CD4-positive, alpha-beta T cell (primary cell): ENCODE measurements around the gene AK8. TPM values are rescaled to one million over a fixed set of nuclear protein-coding genes. Genes with fewer than 3 reads are reported as not detected.
"Not testable (repeated sequence)": the region's sequence is repeated elsewhere in the genome, so short reads cannot be mapped to it uniquely, and the experiment has no call there.

ENCODE experiments used
- ATAC-seq: fragments of 200-7000 bp; cut with Tn5 transposase; one replicate; pipeline ENCODE4 v1.10.0; 2022; ENCODE audit warnings: mild to moderate bottlenecking; ENCODE audit not compliant: poor library complexity
- CTCF ChIA-PET: fragments of 350-600 bp; sonication (Branson Sonifier 250); formaldehyde crosslinking; loops from one replicate; lab custom pipeline; 2021; ENCODE audit warnings: antibody characterized with exemption, inconsistent platforms; lab: Charles Lee
- POLR2A ChIA-PET: fragments of 350-600 bp; sonication (Branson Sonifier 250); formaldehyde crosslinking; loops from one replicate; lab custom pipeline; 2021; ENCODE audit warnings: antibody characterized with exemption, inconsistent platforms; lab: Charles Lee
- DNase-seq, 14 experiments: peaks; one replicate each; pipeline ENCODE4 v3.0.0-alpha.2; 2013 to 2020; ENCODE audit warnings: mixed read lengths in 2 of 14
- H3K27ac ChIP-seq, 2 donors: one replicate each; pipeline versions ENCODE4 v1.5.1 to v1.7.0; 2013; ENCODE audit warnings: low read length in 2 of 2, low read depth in 1 of 2, mild to moderate bottlenecking in 1 of 2
- H3K27me3 ChIP-seq, 2 experiments: 1 replicate in 1 of 2; 2 replicates in 1 of 2; pipeline versions ENCODE4 v1.6.1 to v1.7.0; 2013; ENCODE audit warnings: low read length in 2 of 2, control low read depth in 1 of 2, mild to moderate bottlenecking in 1 of 2, moderate library complexity in 1 of 2; ENCODE audit not compliant: insufficient read depth in 2 of 2, control insufficient read depth in 1 of 2
- H3K36me3 ChIP-seq: one replicate; pipeline ENCODE4 v1.6.1; 2013; ENCODE audit warnings: low read length, control low read depth; ENCODE audit not compliant: insufficient read depth
- H3K4me1 ChIP-seq: one replicate; pipeline ENCODE4 v1.6.1; 2013; ENCODE audit warnings: low read length, control low read depth; ENCODE audit not compliant: insufficient read depth
- H3K4me3 ChIP-seq: one replicate; pipeline ENCODE4 v1.5.1; 2013; ENCODE audit warnings: mild to moderate bottlenecking, low read length, moderate library complexity
- H3K9me3 ChIP-seq, 2 experiments: 1 replicate in 1 of 2; 2 replicates in 1 of 2; pipeline versions ENCODE4 v1.6.1 to v1.7.0; 2013; ENCODE audit warnings: low read length in 2 of 2, mild to moderate bottlenecking in 2 of 2, control low read depth in 1 of 2, moderate library complexity in 1 of 2; ENCODE audit not compliant: control insufficient read depth in 1 of 2, insufficient read depth in 1 of 2
- H3K27ac Mint-ChIP-seq: one replicate; pipeline ENCODE4 v1.8.0; 2020; ENCODE audit warnings: mixed read lengths
- H3K27me3 Mint-ChIP-seq: one replicate; pipeline ENCODE4 v1.8.0; 2021; ENCODE audit warnings: mixed read lengths
- H3K36me3 Mint-ChIP-seq: one replicate; pipeline ENCODE4 v1.8.0; 2021; ENCODE audit warnings: low read depth, mixed read lengths
- H3K4me1 Mint-ChIP-seq: one replicate; pipeline ENCODE4 v1.8.0; 2021; ENCODE audit warnings: low read depth, mixed read lengths
- H3K4me3 Mint-ChIP-seq: one replicate; pipeline ENCODE4 v1.8.0; 2020; ENCODE audit warnings: mild to moderate bottlenecking, mixed read lengths
- H3K9me3 Mint-ChIP-seq: one replicate; pipeline ENCODE4 v1.8.0; 2020; ENCODE audit warnings: mixed read lengths
- CTCF ChIP-seq: fragments of 200-600 bp; IDR thresholded peaks from one replicate; pipeline ENCODE4 v1.8.0; 2022; ENCODE audit warnings: antibody characterized with exemption, mild to moderate bottlenecking
- intact Hi-C, 2 experiments: fragments of 100-400 bp; cut with DNase I in 1 of 2; cut with micrococcal nuclease in 1 of 2; formaldehyde crosslinking; loops; one replicate each; pipeline versions ENCODE4 v1.15.1 to v1.9.0; 2023 to 2025; cut with DNase I, micrococcal nuclease
- total RNA-seq, 174 experiments: library from RNA in 2 of 174; stranded (reverse) in 2 of 174; gene quantifications; one replicate each; pipeline ENCODE4 v1.2.3 and lab custom pipeline; 2021 to 2026

AK8 gene
- total RNA-seq, 2 experiments from 2014 or later = not detected

GRCh38 chr9:132722564-132723065, 155.5 kb downstream of the AK8 start:
- ChIA-PET CTCF (interaction anchor here (0.5 kb wide), 1 partner anchor 16 kb away, joined by 3 read pairs; no protein-coding TSS in a partner anchor), POLR2A (no interaction called here)
- no peaks in the 10 kb centered on the region for H3K9me3 ChIP-seq
- Mint-ChIP-seq H3K9me3 (no peaks in the 10 kb centered on the region), H3K4me1 (peaks cover 4% of the 10 kb centered on the region), H3K27ac (no peak overlapping the region), H3K27me3 (peaks cover 38% of the 10 kb centered on the region), H3K4me3 (no peak overlapping the region), H3K36me3 (no peaks in the 10 kb centered on the region)
- no peak for TF ChIP-seq CTCF
- peaks cover 0 to 4% of the 10 kb centered on the region in 2 experiments for H3K27me3 ChIP-seq
- DNase-seq (no peak), ATAC-seq (no peak)
- no peak overlapping the region for H3K4me3 ChIP-seq
- intact Hi-C loops = no loop called here
- H3K27ac ChIP-seq = no peak overlapping the region
- no peaks in the 10 kb centered on the region for H3K36me3 ChIP-seq
- H3K4me1 ChIP-seq = no peaks in the 10 kb centered on the region

- ATAC-seq (no peak), DNase-seq (no peak)
- Mint-ChIP-seq H3K4me3 (no peak overlapping the region), H3K36me3 (no peaks in the 10 kb centered on the region), H3K27me3 (peaks cover 32% of the 10 kb centered on the region), H3K27ac (no peak overlapping the region), H3K4me1 (peaks cover 4% of the 10 kb centered on the region), H3K9me3 (no peaks in the 10 kb centered on the region)
- H3K36me3 ChIP-seq = no peaks in the 10 kb centered on the region
- no peak overlapping the region for H3K27ac ChIP-seq
- no peaks in the 10 kb centered on the region for H3K9me3 ChIP-seq
- intact Hi-C loops = no loop called here
- H3K4me1 ChIP-seq = no peaks in the 10 kb centered on the region
- TF ChIP-seq CTCF = no peak
- CTCF ChIA-PET = no interaction called here
- POLR2A ChIA-PET = no interaction called here
- no peak overlapping the region for H3K4me3 ChIP-seq
- peaks cover 0 to 4% of the 10 kb centered on the region in 2 experiments for H3K27me3 ChIP-seq
These were observed 156.4 kb downstream of the AK8 start for GRCh38 chr9:132721661-132722060.

GRCh38 chr9:132718381-132718928, 159.6 kb downstream of the AK8 start:
- POLR2A ChIA-PET, H3K4me3 Mint-ChIP-seq, DNase-seq, H3K9me3 ChIP-seq, H3K27me3 ChIP-seq, H3K4me1 Mint-ChIP-seq, CTCF ChIA-PET, H3K27ac Mint-ChIP-seq, H3K36me3 Mint-ChIP-seq, H3K9me3 Mint-ChIP-seq, H3K4me3 ChIP-seq, H3K36me3 ChIP-seq, H3K4me1 ChIP-seq, intact Hi-C loops, H3K27ac ChIP-seq, ATAC-seq: not testable (repeated sequence)
- peaks cover 23% of the 10 kb centered on the region for H3K27me3 Mint-ChIP-seq
